SJCRH30 (cell line): ENCODE data around the gene EBF4. TPM values are rescaled to one million over a fixed set of nuclear protein-coding genes. Genes with fewer than 3 reads are reported as not detected.

Experiments
- DNase-seq, 2 experiments: peaks; one replicate each; pipeline ENCODE4 v3.0.0-alpha.2; 2015 to 2020
- H3K27ac ChIP-seq: fragments of 250-450 bp; sonication (Bioruptor Pico); 2 replicates; pipeline ENCODE4 v1.5.1; 2020; ENCODE audit warnings: mild to moderate bottlenecking, moderate library complexity
- H3K27me3 ChIP-seq: fragments of 250-450 bp; sonication (Bioruptor Pico); 2 replicates; pipeline ENCODE4 v1.5.1; 2020; ENCODE audit warnings: mild to moderate bottlenecking, moderate library complexity
- H3K36me3 ChIP-seq: fragments of 250-450 bp; sonication (Bioruptor Pico); 2 replicates; pipeline ENCODE4 v1.5.1; 2020; ENCODE audit warnings: mild to moderate bottlenecking, moderate library complexity
- H3K4me1 ChIP-seq: fragments of 250-450 bp; sonication (Bioruptor Pico); 2 replicates; pipeline ENCODE4 v1.5.1; 2020; ENCODE audit warnings: mild to moderate bottlenecking, moderate library complexity
- H3K4me3 ChIP-seq: fragments of 250-450 bp; sonication (Bioruptor Pico); 2 replicates; pipeline ENCODE4 v1.5.1; 2020; ENCODE audit warnings: mild to moderate bottlenecking, moderate library complexity
- H3K9me3 ChIP-seq: fragments of 250-450 bp; sonication (Bioruptor Pico); replicated peaks from 2 replicates; pipeline ENCODE4 v1.5.1; 2020; ENCODE audit warnings: mild to moderate bottlenecking, moderate library complexity
- total RNA-seq: library from RNA; depleted of rRNA; stranded (reverse); fragments of >200 nt; shearing (Covaris generic); gene quantifications from 2 replicates; pipeline ENCODE4 v1.2.3, GENCODE V29; 2014

EBF4 gene
- total RNA-seq, 1 experiment from 2014 or later: 5.2 TPM

DNA sequence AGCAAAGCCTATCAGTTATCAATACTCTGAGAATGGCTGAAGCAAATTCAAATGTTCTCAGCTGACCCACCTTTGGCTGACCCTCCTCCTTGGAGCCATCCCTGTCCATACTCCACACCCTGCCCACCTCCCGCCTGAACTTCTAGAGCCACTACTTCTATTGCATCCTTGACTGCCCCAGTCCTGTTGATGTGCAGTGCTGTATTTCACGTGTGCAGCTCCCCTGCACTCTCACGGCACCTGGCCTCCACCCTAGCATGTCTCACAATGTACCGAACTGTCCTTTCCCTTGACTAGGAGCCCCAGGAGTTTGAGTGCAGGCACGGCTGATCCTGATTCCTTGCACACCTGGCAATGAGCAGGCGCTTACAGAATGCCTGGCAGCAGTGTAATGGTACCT lies 100.9 kb downstream of the EBF4 start:
- peaks cover 3% of the 10 kb centered on the region; the same call in 1 of the 2 replicates for H3K27me3 ChIP-seq
- no peak overlapping the region for H3K27ac ChIP-seq
- H3K36me3 ChIP-seq: no peaks in the 10 kb centered on the region
- no peaks in the 10 kb centered on the region for H3K4me1 ChIP-seq
- DNase-seq: no peak
- no peak overlapping the region for H3K4me3 ChIP-seq
- H3K9me3 ChIP-seq: no peaks in the 10 kb centered on the region

DNA sequence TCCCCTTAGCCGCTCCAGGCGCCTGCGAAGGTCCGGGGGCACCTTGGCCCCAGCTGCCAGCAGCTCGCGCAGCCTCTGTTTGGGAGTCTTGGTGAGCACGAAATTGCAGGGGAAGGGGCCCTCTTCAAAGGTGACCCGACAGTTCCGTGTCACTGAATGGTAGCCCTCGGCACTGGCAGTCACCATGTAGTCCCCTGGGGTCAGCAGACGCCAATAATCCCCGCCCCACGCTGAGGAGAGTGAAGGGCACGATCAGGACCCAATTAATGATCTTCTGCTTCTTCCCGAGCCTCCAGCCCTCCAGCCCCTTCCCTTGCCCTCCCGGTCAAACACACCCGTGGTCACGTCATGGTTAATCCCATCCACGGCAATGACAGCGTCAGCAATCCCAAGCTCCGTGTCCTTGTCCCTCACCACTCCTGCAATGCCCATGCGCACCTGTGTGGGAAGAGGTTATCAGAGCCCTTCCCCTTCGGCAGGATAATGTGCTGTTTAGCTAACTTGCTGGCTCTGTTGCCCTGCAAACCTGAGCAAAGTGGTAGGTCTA lies 101.7 kb downstream of the EBF4 start:
- Histone ChIP-seq H3K4me1 (no peaks in the 10 kb centered on the region), H3K27me3 (peaks cover 3% of the 10 kb centered on the region; the same call in 1 of the 2 replicates), H3K9me3 (no peaks in the 10 kb centered on the region), H3K4me3 (no peak overlapping the region), H3K36me3 (no peaks in the 10 kb centered on the region), H3K27ac (no peak overlapping the region)
- no peak for DNase-seq

DNA sequence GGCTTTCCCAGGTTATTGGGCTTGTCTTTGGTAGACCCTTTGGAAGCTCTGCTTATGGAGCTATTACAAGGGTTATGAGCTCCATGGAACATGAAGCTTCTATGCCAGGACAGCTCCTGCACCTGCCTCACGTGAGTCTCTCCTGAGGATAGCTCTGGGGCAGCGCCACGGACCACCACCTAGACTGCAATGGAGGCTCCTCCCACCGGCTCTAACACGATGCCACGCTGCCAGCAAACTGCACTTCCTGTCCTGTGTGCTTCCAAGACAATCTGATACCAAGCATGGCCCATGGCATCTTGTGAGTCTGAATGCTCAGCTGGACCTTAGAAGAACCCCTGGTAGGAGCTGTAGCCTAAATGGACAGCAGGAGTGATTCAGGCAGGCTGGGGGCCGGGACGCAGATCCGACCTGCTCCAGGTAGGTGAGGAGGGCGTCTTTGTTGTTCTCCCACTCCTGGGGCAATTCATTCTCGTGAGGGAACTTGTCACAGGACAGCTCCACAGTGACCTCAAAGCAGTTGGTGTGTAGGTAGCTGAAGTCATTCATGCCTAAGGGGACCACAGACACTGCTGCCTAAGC lies 102.4 kb downstream of the EBF4 start:
- Histone ChIP-seq H3K36me3 (no peaks in the 10 kb centered on the region), H3K27me3 (peaks cover 3% of the 10 kb centered on the region; the same call in 1 of the 2 replicates), H3K4me3 (no peak overlapping the region), H3K9me3 (no peaks in the 10 kb centered on the region), H3K27ac (no peak overlapping the region), H3K4me1 (no peaks in the 10 kb centered on the region)
- no peak for DNase-seq

- Histone ChIP-seq H3K4me1 (no peaks in the 10 kb centered on the region), H3K4me3 (no peak overlapping the region), H3K9me3 (no peaks in the 10 kb centered on the region), H3K36me3 (no peaks in the 10 kb centered on the region), H3K27me3 (peaks cover 3% of the 10 kb centered on the region; the same call in 1 of the 2 replicates), H3K27ac (no peak overlapping the region)
- DNase-seq: no peak
Observed at GRCh38 chr20:2795451-2795850, 102.9 kb downstream of the EBF4 start.

GRCh38 chr20:2796011-2796660 lies 103.6 kb downstream of the EBF4 start:
- H3K4me3 ChIP-seq: no peak overlapping the region
- DNase-seq: no peak
- H3K4me1 ChIP-seq: no peaks in the 10 kb centered on the region
- peaks cover 3% of the 10 kb centered on the region; the same call in 1 of the 2 replicates for H3K27me3 ChIP-seq
- no peaks in the 10 kb centered on the region for H3K9me3 ChIP-seq
- no peaks in the 10 kb centered on the region for H3K36me3 ChIP-seq
- H3K27ac ChIP-seq: no peak overlapping the region

DNA sequence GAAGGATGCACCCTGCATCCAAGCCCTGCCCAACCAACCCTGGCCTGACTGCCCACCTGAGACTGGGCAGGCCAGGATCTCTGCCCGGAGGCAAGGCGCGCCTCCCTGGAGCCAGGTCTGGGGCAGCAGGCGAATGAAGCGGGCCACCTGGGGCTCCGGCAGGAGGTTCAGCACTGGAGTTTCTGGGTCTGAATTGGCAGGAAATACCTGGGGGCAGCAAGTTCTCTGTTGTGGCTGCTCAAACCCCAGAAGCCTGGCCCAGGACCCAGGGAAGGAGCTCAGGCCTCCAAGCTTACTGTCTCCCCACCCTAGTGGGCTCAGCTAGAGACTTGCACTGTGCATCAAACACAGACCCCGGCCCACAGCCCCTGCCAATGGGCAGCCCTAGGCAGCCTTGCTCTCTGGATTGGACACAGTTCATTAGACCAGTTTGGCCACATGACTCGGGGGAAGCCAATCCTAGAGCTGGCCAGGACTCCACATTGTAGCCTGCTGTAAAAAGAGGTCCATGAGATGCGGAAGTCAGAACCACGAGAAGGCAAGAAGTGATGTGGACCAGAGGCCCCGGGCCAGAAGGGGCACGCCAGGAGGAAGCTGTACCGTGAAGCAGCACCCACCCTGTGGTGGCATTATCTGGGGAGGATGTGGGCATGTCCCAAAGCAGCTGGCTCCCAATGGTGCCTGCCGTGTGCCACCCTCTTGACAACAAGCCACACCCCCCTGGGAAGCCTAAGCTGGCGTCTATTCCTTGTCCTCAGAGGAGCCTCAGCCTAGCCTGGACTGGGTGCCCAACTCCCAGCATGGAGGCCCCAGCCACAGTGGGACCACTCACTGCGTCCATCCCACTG lies 104.8 kb downstream of the EBF4 start:
- H3K9me3 ChIP-seq: no peaks in the 10 kb centered on the region
- no peak overlapping the region for H3K4me3 ChIP-seq
- no peaks in the 10 kb centered on the region for H3K36me3 ChIP-seq
- H3K4me1 ChIP-seq: no peaks in the 10 kb centered on the region
- DNase-seq: no peak
- H3K27me3 ChIP-seq: peaks cover 3% of the 10 kb centered on the region; the same call in 1 of the 2 replicates
- no peak overlapping the region for H3K27ac ChIP-seq

DNA sequence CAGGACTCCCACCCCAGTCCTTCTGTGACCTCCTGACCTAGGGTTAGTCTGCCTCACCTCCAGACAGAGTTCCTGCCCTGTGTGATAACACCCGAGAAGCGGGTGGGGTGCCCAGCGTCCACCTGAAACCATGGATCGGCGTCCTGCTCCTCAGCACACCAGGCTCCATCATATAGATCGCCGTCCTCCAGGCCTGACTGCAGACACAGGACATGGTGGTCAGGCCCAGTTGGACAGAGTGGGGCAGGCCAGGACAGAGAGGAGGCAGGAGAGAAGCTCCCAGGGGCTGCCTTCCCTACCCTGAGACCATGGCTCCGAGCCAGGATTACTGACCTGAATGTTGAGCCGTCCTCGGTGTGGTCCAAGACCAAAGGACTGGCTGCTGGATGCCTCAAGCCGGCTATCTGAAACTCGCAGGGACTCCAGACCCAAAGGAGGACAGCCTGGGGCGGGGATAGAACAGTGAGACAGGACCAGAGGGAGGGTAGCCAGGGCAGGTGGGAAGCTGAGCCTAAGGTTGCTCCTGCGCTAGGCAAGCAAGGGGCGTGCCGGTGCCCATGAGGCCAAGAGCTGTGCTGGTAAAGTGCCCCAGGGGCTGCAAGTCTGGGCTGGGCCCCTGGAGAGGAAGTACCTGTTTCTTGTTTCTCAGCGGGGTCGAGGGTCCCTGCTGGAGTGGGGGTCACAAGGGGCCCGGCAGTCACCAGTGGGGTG lies 105.7 kb downstream of the EBF4 start:
- no peaks in the 10 kb centered on the region for H3K36me3 ChIP-seq
- H3K27me3 ChIP-seq: peaks cover under 1% of the 10 kb centered on the region; the same call in 1 of the 2 replicates
- no peak overlapping the region for H3K27ac ChIP-seq
- no peaks in the 10 kb centered on the region for H3K4me1 ChIP-seq
- H3K9me3 ChIP-seq: no peaks in the 10 kb centered on the region
- no peak for DNase-seq
- H3K4me3 ChIP-seq: no peak overlapping the region

- no peak overlapping the region for H3K4me3 ChIP-seq
- H3K27ac ChIP-seq: no peak overlapping the region
- no peaks in the 10 kb centered on the region for H3K4me1 ChIP-seq
- DNase-seq: no peak
- no peaks in the 10 kb centered on the region; the same call in 1 of the 2 replicates for H3K27me3 ChIP-seq
- H3K36me3 ChIP-seq: no peaks in the 10 kb centered on the region
- H3K9me3 ChIP-seq: no peaks in the 10 kb centered on the region
Observed at GRCh38 chr20:2798814-2799213, 106.2 kb downstream of the EBF4 start.

- Histone ChIP-seq H3K9me3 (no peaks in the 10 kb centered on the region), H3K36me3 (no peaks in the 10 kb centered on the region), H3K27me3 (no peaks in the 10 kb centered on the region), H3K4me3 (no peak overlapping the region), H3K4me1 (no peaks in the 10 kb centered on the region), H3K27ac (no peak overlapping the region)
- no peak for DNase-seq
Observed at GRCh38 chr20:2799271-2799670, 106.7 kb downstream of the EBF4 start.

DNA sequence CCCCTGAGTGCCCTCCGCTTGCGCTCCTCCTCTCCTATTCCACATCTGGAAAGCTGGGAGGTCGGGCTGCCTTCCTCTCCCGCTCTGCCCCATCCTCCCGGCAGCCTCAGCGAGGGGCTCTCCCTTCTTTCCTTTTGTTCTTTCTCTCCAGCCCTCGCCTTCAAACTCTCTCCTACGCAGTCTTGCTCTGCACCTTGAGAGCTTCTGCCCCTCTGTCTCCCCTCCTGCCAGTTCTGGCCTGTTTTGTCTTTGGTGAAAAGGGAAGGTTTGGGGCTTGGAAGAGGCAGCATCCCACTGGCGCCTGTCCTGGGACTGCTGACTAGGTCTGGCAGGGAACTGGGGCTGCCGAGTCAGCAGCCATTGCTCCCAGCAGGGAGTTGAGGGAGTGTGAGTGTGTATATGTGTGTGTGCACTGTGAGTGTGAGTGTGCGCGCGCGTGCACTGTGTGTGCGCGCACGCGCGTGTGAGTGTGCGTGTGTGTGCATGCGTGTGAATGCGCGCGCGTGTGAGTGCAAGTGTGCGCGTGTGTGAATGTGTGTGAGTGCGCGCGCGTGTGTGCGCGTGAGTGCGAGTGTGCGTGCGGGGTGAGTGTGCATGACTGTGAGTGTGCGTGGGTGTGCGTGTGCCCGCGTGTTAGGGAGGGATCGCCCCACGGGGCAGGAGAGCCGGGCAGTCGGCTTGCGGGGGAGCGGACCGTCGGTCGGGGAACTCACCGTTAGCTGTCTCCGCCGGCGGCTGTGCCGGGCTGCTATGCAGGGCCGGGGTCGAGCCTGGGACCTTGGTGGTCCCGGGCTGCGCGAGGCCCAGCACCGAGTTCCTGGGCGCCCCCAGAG lies 107.3 kb downstream of the EBF4 start:
- H3K9me3 ChIP-seq: no peaks in the 10 kb centered on the region
- no peaks in the 10 kb centered on the region for H3K27me3 ChIP-seq
- no peaks in the 10 kb centered on the region for H3K4me1 ChIP-seq
- no peaks in the 10 kb centered on the region for H3K36me3 ChIP-seq
- no peak overlapping the region for H3K27ac ChIP-seq
- H3K4me3 ChIP-seq: no peak overlapping the region
- DNase-seq: no peak

- Histone ChIP-seq H3K36me3 (no peaks in the 10 kb centered on the region), H3K4me3 (no peak within 1 kb of the TSS), H3K27ac (no peak within 1 kb of the TSS), H3K4me1 (no peaks in the 10 kb centered on the region), H3K9me3 (no peaks in the 10 kb centered on the region), H3K27me3 (no peaks in the 10 kb centered on the region)
- no peak for DNase-seq
Observed at GRCh38 chr20:2800521-2801285, 108.1 kb downstream of the EBF4 start, which contains the start of gene CPXM1. Gene CPXM1, minus strand, starts transcription at chr20:2800627. Its CDS starts 55 bp downstream, at chr20:2800572.

GRCh38 chr20:2801286-2801728 lies 108.7 kb downstream of the EBF4 start:
- H3K4me3 ChIP-seq: no peak overlapping the region
- no peaks in the 10 kb centered on the region for H3K27me3 ChIP-seq
- H3K36me3 ChIP-seq: no peaks in the 10 kb centered on the region
- no peak overlapping the region for H3K27ac ChIP-seq
- H3K9me3 ChIP-seq: no peaks in the 10 kb centered on the region
- no peak for DNase-seq
- H3K4me1 ChIP-seq: no peaks in the 10 kb centered on the region
